ENCODE data around the gene PODXL. TPM values are rescaled to one million over a fixed set of nuclear protein-coding genes. Genes with fewer than 3 reads are reported as not detected.

Gene PODXL
- total RNA-seq, 1 donor from 2014 or later = 0.75 TPM

- Mint-ChIP-seq H3K9me3 (no peaks in the 10 kb centered on the region), H3K27me3 (ENCODE audit: insufficient read depth) (no peaks in the 10 kb centered on the region), H3K27ac (no peak overlapping the region), H3K4me3 (no peak overlapping the region), H3K4me1 (ENCODE audit: low read depth) (no peaks in the 10 kb centered on the region), H3K36me3 (ENCODE audit: low read depth) (no peaks in the 10 kb centered on the region)
- no peak for DNase-seq (ENCODE audit: low spot score)
- intact Hi-C loops (cut with micrococcal nuclease) = no loop called here
Observed at GRCh38 chr7:131586259-131586658, 29.8 kb upstream of the PODXL start.

DNA sequence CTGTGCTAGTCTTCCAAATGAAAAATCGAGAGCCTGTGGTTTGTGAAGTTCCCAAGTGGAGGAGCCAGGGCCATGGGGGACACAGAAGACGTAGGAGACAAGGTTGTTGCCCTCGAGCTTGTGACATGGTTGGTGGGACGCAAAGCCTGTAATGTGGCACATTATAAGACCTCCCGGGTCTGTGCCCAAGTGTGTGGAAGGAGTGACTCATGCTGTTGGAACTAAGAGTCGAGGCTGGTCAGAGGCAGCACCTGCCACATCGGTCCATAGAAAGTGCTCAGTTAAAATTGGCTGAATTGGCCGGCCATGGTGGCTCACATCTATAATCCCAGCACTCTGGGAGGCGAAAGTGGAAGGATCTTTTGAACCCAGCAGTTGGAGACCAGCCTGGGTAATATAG lies 27.0 kb upstream of the PODXL start:
- no peak overlapping the region for H3K4me3 Mint-ChIP-seq
- H3K36me3 Mint-ChIP-seq (ENCODE audit: low read depth) = no peaks in the 10 kb centered on the region
- intact Hi-C loops (cut with micrococcal nuclease) = no loop called here
- H3K27ac Mint-ChIP-seq = no peak overlapping the region
- no peak for DNase-seq (ENCODE audit: low spot score)
- H3K9me3 Mint-ChIP-seq = no peaks in the 10 kb centered on the region
- no peaks in the 10 kb centered on the region for H3K4me1 Mint-ChIP-seq (ENCODE audit: low read depth)
- peaks cover 2% of the 10 kb centered on the region for H3K27me3 Mint-ChIP-seq (ENCODE audit: insufficient read depth)

GRCh38 chr7:131581241-131582051 lies 25.0 kb upstream of the PODXL start:
- no peaks in the 10 kb centered on the region for H3K36me3 Mint-ChIP-seq (ENCODE audit: low read depth)

GRCh38 chr7:131578602-131579001 lies 22.2 kb upstream of the PODXL start:
- H3K27ac Mint-ChIP-seq = no peak overlapping the region
- intact Hi-C loops (cut with micrococcal nuclease) = no loop called here
- DNase-seq (ENCODE audit: low spot score) = no peak
- peaks cover 2% of the 10 kb centered on the region for H3K27me3 Mint-ChIP-seq (ENCODE audit: insufficient read depth)
- no peak overlapping the region for H3K4me3 Mint-ChIP-seq
- no peaks in the 10 kb centered on the region for H3K36me3 Mint-ChIP-seq (ENCODE audit: low read depth)
- no peaks in the 10 kb centered on the region for H3K4me1 Mint-ChIP-seq (ENCODE audit: low read depth)
- H3K9me3 Mint-ChIP-seq = no peaks in the 10 kb centered on the region

More at GRCh38 chr7:131581241-131582051, 25.0 kb upstream of the PODXL start:
- Mint-ChIP-seq H3K27ac (no peak overlapping the region), H3K4me1 (ENCODE audit: low read depth) (no peaks in the 10 kb centered on the region), H3K4me3 (no peak overlapping the region), H3K9me3 (no peaks in the 10 kb centered on the region), H3K27me3 (ENCODE audit: insufficient read depth) (peaks cover 2% of the 10 kb centered on the region)
- intact Hi-C loops (cut with micrococcal nuclease) = no loop called here
- no peak for DNase-seq (ENCODE audit: low spot score)

DNA sequence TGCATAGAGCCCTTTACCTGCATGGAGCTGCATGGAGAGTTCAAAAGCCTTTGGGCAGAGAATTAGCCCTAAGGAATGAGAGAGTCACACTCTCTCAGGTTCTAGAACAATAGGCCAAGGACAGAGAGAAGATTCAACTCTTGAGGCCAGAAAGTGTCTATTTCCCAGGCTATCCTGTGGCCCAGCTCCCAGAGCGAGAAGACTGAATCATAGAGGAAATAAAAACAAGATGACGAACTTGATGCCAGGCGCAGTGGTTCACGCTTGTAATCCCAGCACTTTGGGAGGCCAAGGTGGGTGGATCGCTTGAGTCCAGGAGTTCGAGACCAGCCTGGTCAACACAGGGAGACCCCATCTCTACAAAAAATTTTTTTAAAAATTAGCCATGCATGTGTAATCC lies 18.3 kb upstream of the PODXL start:
- no peak for DNase-seq (ENCODE audit: low spot score)
- Mint-ChIP-seq H3K27ac (no peak overlapping the region), H3K9me3 (no peaks in the 10 kb centered on the region), H3K4me3 (no peak overlapping the region), H3K36me3 (ENCODE audit: low read depth) (no peaks in the 10 kb centered on the region), H3K27me3 (ENCODE audit: insufficient read depth) (peaks cover 5% of the 10 kb centered on the region), H3K4me1 (ENCODE audit: low read depth) (no peaks in the 10 kb centered on the region)
- intact Hi-C loops (cut with micrococcal nuclease) = no loop called here

DNA sequence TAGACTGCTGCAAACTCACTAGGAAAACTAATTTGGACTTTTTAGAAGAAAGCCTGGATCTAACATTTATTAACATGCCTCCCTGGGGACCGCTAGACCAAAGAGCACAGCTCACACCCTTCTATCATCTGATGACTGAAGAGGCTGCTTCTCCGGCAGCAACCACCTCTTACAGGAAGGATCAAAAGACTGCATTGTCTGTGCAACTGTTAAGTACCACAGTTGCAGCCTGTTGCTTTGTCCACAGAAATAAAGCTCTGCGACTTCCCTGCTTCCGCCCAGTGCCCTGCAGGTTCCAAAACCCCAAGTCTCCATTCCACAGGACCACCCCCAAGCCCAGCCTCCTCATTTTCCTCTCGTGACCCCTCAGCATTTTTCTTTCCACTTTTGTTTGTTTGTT lies 14.0 kb upstream of the PODXL start:
- DNase-seq (ENCODE audit: low spot score) = no peak
- H3K27ac Mint-ChIP-seq = no peak overlapping the region
- H3K36me3 Mint-ChIP-seq (ENCODE audit: low read depth) = no peaks in the 10 kb centered on the region
- no peaks in the 10 kb centered on the region for H3K4me1 Mint-ChIP-seq (ENCODE audit: low read depth)
- H3K9me3 Mint-ChIP-seq = no peaks in the 10 kb centered on the region
- no peak overlapping the region for H3K4me3 Mint-ChIP-seq
- intact Hi-C loops (cut with micrococcal nuclease) = no loop called here
- peaks cover 3% of the 10 kb centered on the region for H3K27me3 Mint-ChIP-seq (ENCODE audit: insufficient read depth)

- Mint-ChIP-seq H3K27ac (no peak overlapping the region), H3K36me3 (ENCODE audit: low read depth) (no peaks in the 10 kb centered on the region), H3K4me1 (ENCODE audit: low read depth) (no peaks in the 10 kb centered on the region), H3K4me3 (no peak overlapping the region), H3K27me3 (ENCODE audit: insufficient read depth) (peaks cover 3% of the 10 kb centered on the region), H3K9me3 (no peaks in the 10 kb centered on the region)
- intact Hi-C loops (cut with micrococcal nuclease) = no loop called here
- DNase-seq (ENCODE audit: low spot score) = no peak
Observed at GRCh38 chr7:131568970-131569369, 12.5 kb upstream of the PODXL start.

GRCh38 chr7:131568510-131568909 lies 12.1 kb upstream of the PODXL start:
- H3K27ac Mint-ChIP-seq = no peak overlapping the region
- no peak for DNase-seq (ENCODE audit: low spot score)
- intact Hi-C loops (cut with micrococcal nuclease) = no loop called here
- H3K4me1 Mint-ChIP-seq (ENCODE audit: low read depth) = no peaks in the 10 kb centered on the region
- no peaks in the 10 kb centered on the region for H3K9me3 Mint-ChIP-seq
- H3K36me3 Mint-ChIP-seq (ENCODE audit: low read depth) = no peaks in the 10 kb centered on the region
- H3K27me3 Mint-ChIP-seq (ENCODE audit: insufficient read depth) = peaks cover 3% of the 10 kb centered on the region
- no peak overlapping the region for H3K4me3 Mint-ChIP-seq

GRCh38 chr7:131564640-131565039 lies 8.2 kb upstream of the PODXL start:
- Mint-ChIP-seq H3K9me3 (no peaks in the 10 kb centered on the region), H3K4me3 (no peak overlapping the region), H3K27ac (no peak overlapping the region), H3K4me1 (ENCODE audit: low read depth) (no peaks in the 10 kb centered on the region), H3K27me3 (ENCODE audit: insufficient read depth) (peaks cover 10% of the 10 kb centered on the region), H3K36me3 (ENCODE audit: low read depth) (no peaks in the 10 kb centered on the region)
- no peak for DNase-seq (ENCODE audit: low spot score)
- intact Hi-C loops (cut with micrococcal nuclease) = no loop called here

DNA sequence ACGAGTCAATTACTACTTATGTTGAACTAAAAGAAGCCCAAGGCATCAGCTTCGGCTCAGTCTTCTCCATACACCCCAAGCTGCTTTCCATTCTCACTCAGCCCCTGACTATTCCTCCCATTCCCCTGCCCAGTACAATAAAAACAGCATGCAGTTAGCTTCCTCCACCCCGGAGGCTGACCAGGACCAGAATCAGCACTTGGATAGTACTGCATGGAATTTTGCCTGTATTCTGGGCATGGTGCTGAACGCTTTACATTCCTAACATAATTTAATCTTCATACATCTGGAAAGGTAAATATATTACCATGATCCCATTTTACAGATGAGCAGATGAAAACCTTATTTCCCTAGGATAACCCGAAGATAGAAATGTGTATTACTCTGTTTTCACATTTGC lies 7.5 kb upstream of the PODXL start:
- Mint-ChIP-seq H3K27me3 (ENCODE audit: insufficient read depth) (peaks cover 17% of the 10 kb centered on the region), H3K4me3 (no peak overlapping the region), H3K4me1 (ENCODE audit: low read depth) (no peaks in the 10 kb centered on the region), H3K9me3 (no peaks in the 10 kb centered on the region), H3K27ac (no peak overlapping the region), H3K36me3 (ENCODE audit: low read depth) (no peaks in the 10 kb centered on the region)
- DNase-seq (ENCODE audit: low spot score) = no peak
- intact Hi-C loops (cut with micrococcal nuclease) = no loop called here

- Mint-ChIP-seq H3K27ac (no peak overlapping the region), H3K4me1 (ENCODE audit: low read depth) (no peaks in the 10 kb centered on the region), H3K36me3 (ENCODE audit: low read depth) (no peaks in the 10 kb centered on the region), H3K4me3 (no peak overlapping the region), H3K9me3 (no peaks in the 10 kb centered on the region), H3K27me3 (ENCODE audit: insufficient read depth) (peaks cover 26% of the 10 kb centered on the region)
- no peak for DNase-seq (ENCODE audit: low spot score)
- intact Hi-C loops (cut with micrococcal nuclease) = no loop called here
Observed at GRCh38 chr7:131562941-131563340, 6.5 kb upstream of the PODXL start.

DNA sequence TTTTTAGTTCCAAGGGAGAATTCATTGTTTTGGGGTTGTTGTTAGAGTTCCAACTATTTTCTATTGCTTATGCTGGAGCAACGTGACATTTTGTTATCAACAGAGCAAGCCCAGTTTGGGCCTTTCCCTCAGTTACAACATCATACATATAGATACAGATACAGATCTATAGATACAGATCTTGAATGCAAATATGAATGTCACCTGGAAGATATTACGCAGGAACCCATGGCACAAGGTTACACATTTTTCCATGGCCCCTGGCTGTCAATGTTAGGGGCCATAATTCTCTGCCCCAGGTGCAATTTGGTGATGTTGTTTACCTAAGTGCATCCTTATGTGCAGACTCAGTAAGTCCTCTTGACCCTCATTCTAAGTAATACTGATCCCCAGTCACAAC lies 3.6 kb upstream of the PODXL start:
- no peak overlapping the region for H3K4me3 Mint-ChIP-seq
- peaks cover 10% of the 10 kb centered on the region for H3K4me1 Mint-ChIP-seq (ENCODE audit: low read depth)
- no peaks in the 10 kb centered on the region for H3K36me3 Mint-ChIP-seq (ENCODE audit: low read depth)
- no peak for DNase-seq (ENCODE audit: low spot score)
- intact Hi-C loops (cut with micrococcal nuclease) = no loop called here
- no peak overlapping the region for H3K27ac Mint-ChIP-seq
- peaks cover 44% of the 10 kb centered on the region for H3K27me3 Mint-ChIP-seq (ENCODE audit: insufficient read depth)
- H3K9me3 Mint-ChIP-seq = no peaks in the 10 kb centered on the region

- peaks cover 66% of the 10 kb centered on the region for H3K27me3 Mint-ChIP-seq (ENCODE audit: insufficient read depth)
Observed at GRCh38 chr7:131557652-131558385, 1.4 kb upstream of the PODXL start.

More at GRCh38 chr7:131557652-131558385, 1.4 kb upstream of the PODXL start:
- peaks cover 10% of the 10 kb centered on the region for H3K4me1 Mint-ChIP-seq (ENCODE audit: low read depth)
- H3K27ac Mint-ChIP-seq = no peak overlapping the region
- H3K4me3 Mint-ChIP-seq = peak overlapping the region; percentile 63
- H3K9me3 Mint-ChIP-seq = no peaks in the 10 kb centered on the region
- no peak for DNase-seq (ENCODE audit: low spot score)
- intact Hi-C loops (cut with micrococcal nuclease) = loop anchor here (5.0 kb wide), 1 partner anchor 1776 kb away; no protein-coding TSS in a partner anchor
- H3K36me3 Mint-ChIP-seq (ENCODE audit: low read depth) = no peaks in the 10 kb centered on the region
